ENCODE measurements around the gene GORASP2.

- TF ChIP-seq, protein P1, sequence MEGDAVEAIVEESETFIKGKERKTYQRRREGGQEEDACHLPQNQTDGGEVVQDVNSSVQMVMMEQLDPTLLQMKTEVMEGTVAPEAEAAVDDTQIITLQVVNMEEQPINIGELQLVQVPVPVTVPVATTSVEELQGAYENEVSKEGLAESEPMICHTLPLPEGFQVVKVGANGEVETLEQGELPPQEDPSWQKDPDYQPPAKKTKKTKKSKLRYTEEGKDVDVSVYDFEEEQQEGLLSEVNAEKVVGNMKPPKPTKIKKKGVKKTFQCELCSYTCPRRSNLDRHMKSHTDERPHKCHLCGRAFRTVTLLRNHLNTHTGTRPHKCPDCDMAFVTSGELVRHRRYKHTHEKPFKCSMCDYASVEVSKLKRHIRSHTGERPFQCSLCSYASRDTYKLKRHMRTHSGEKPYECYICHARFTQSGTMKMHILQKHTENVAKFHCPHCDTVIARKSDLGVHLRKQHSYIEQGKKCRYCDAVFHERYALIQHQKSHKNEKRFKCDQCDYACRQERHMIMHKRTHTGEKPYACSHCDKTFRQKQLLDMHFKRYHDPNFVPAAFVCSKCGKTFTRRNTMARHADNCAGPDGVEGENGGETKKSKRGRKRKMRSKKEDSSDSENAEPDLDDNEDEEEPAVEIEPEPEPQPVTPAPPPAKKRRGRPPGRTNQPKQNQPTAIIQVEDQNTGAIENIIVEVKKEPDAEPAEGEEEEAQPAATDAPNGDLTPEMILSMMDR (IDR thresholded peaks at IDR 0.05): no peak
- no peak for TF ChIP-seq POLR2A (IDR thresholded peaks at IDR 0.05)
Measured at GRCh38 chr2:170925923-170926322, 3.1 kb upstream of the GORASP2 start.

All from Peyer's patch (tissue), 4 donors.